HepG2 (cell line): Measurements from ENCODE around the gene NDUFS2. TPM values are rescaled to one million over a fixed set of nuclear protein-coding genes. Genes with fewer than 3 reads are reported as not detected.
A peak's percentile ranks its signal among the peaks of the same experiment; 100 is the strongest.

Experiments used
- ATF1 ChIP-seq: IDR thresholded peaks from 2 replicates; pipeline ENCODE4 v1.6.1; 2016; ENCODE audit warnings: mild to moderate bottlenecking, control low read depth
- CERS6 ChIP-seq: sonication (generic); formaldehyde crosslinking; IDR thresholded peaks from 2 replicates; pipeline ENCODE4 v1.5.0; 2020; ENCODE audit warnings: missing genetic modification reagents
- EEA1 ChIP-seq: sonication (generic); formaldehyde crosslinking; IDR thresholded peaks from 2 replicates; pipeline ENCODE4 v1.5.1; 2020; ENCODE audit warnings: mild to moderate bottlenecking, missing genetic modification reagents, borderline replicate concordance
- FOSL2 ChIP-seq: sonication (generic); formaldehyde crosslinking; IDR thresholded peaks from 2 replicates; pipeline ENCODE4 v1.4.0; 2020; ENCODE audit warnings: missing genetic modification reagents
- FOXM1 ChIP-seq: sonication (generic); formaldehyde crosslinking; IDR thresholded peaks from 2 replicates; pipeline ENCODE4 v1.5.0; 2020; ENCODE audit warnings: missing genetic modification reagents
- HNF1B ChIP-seq: sonication (generic); formaldehyde crosslinking; IDR thresholded peaks from 2 replicates; pipeline ENCODE4 v1.5.1; 2020; ENCODE audit warnings: mild to moderate bottlenecking, moderate library complexity, missing genetic modification reagents
- KLF11 ChIP-seq: IDR thresholded peaks from 2 replicates; pipeline ENCODE4 v1.6.1; 2016; ENCODE audit warnings: missing compliant biosample characterization
- KMT2B ChIP-seq: IDR thresholded peaks from 2 replicates; pipeline ENCODE4 v1.6.1; 2016; ENCODE audit warnings: missing genetic modification reagents, missing compliant biosample characterization
- NRL ChIP-seq: sonication (generic); formaldehyde crosslinking; IDR thresholded peaks from 2 replicates; pipeline ENCODE4 v1.5.0; 2020; ENCODE audit warnings: missing genetic modification reagents, mild to moderate bottlenecking, moderate library complexity, borderline replicate concordance
- UBTF ChIP-seq: sonication (generic); formaldehyde crosslinking; IDR thresholded peaks from 2 replicates; pipeline ENCODE4 v1.4.0; 2020; ENCODE audit warnings: mild to moderate bottlenecking, missing genetic modification reagents
- ZFAT ChIP-seq: sonication (generic); formaldehyde crosslinking; conservative IDR thresholded peaks from 2 replicates; pipeline ENCODE4 v1.8.1; 2023; ENCODE audit warnings: missing genetic modification reagents, inconsistent platforms
- ZFP91 ChIP-seq: sonication (generic); formaldehyde crosslinking; IDR thresholded peaks from 2 replicates; pipeline ENCODE4 v1.9.0; 2022; ENCODE audit warnings: missing genetic modification reagents, mild to moderate bottlenecking, borderline replicate concordance
- ZNF282 ChIP-seq: fragments of 450-650 bp; IDR thresholded peaks from 2 replicates; pipeline ENCODE4 v1.6.1; 2018; ENCODE audit not compliant: partially characterized antibody
- ZNF513 ChIP-seq: sonication (generic); formaldehyde crosslinking; conservative IDR thresholded peaks from 2 replicates; pipeline ENCODE4 v1.5.0; 2020; ENCODE audit warnings: missing genetic modification reagents
- ZNF577 ChIP-seq: sonication (generic); formaldehyde crosslinking; IDR thresholded peaks from 2 replicates; pipeline ENCODE4 v1.4.0; 2020; ENCODE audit warnings: mild to moderate bottlenecking, low read depth, missing genetic modification reagents, borderline replicate concordance
- ZNF672 ChIP-seq: sonication (generic); formaldehyde crosslinking; IDR thresholded peaks from 2 replicates; pipeline ENCODE4 v1.8.1; 2022; ENCODE audit warnings: missing genetic modification reagents
- ZNF709 ChIP-seq: sonication (generic); formaldehyde crosslinking; IDR thresholded peaks from 2 replicates; pipeline ENCODE4 v1.5.0; 2020; ENCODE audit warnings: mild to moderate bottlenecking, missing genetic modification reagents
- ZNF770 ChIP-seq: sonication (generic); formaldehyde crosslinking; IDR thresholded peaks from 2 replicates; pipeline ENCODE4 v1.5.0; 2020; ENCODE audit warnings: mild to moderate bottlenecking, missing genetic modification reagents
- polyA plus RNA-seq, 8 experiments: library from polyadenylated mRNA; depleted of rRNA in 3 of 8; stranded (reverse) in 7 of 8; unstranded in 1 of 8; fragments of >200 nt; fragmentation: Illumina TruSeq in 4 of 8; extraction: Trizol in 4 of 8; gene quantifications; 2 replicates each; pipeline versions ENCODE4 v1.2.1 to v1.2.3, GENCODE V29; 2011 to 2016; ENCODE audit warnings: low read depth in 4 of 8, missing spikeins in 1 of 8, mixed read lengths in 1 of 8; ENCODE audit not compliant: insufficient read depth in 1 of 8
- total RNA-seq, 5 experiments: library from RNA; depleted of rRNA; stranded (reverse); fragments of >200 nt; fragmentation: Illumina TruSeq; extraction: Trizol; gene quantifications; 2 replicates each; pipeline ENCODE4 v1.2.3, GENCODE V29; 2016; ENCODE audit warnings: low read depth in 1 of 5

NDUFS2 gene
- total and polyA plus RNA-seq, 2 of the 13 experiments (the other 11 are each of a cell fraction or from before 2014, with no cell fraction given), result 89.9 to 118 TPM

- TF ChIP-seq ZNF770 (CRISPR knock-in tag) (no peak), FOXM1 (no peak), CERS6 (CRISPR knock-in tag) (no peak), ZNF709 (CRISPR knock-in tag) (peak; percentile 73), ZNF672 (CRISPR knock-in tag) (no peak), ZFP91 (CRISPR knock-in tag) (peak; percentile 72), UBTF (CRISPR knock-in tag) (peak; percentile 69), NRL (no peak), EEA1 (CRISPR knock-in tag) (no peak), ZFAT (no peak), ZNF513 (CRISPR knock-in tag) (no peak), FOSL2 (CRISPR knock-in tag) (no peak), ATF1 (CRISPR knock-in tag) (peak; percentile 84), ZNF577 (no peak), KMT2B (peak; percentile 88), ZNF282 (no peak), KLF11 (CRISPR knock-in tag) (peak; percentile 72; the same call in 1 of the 2 replicates), HNF1B (CRISPR knock-in tag) (no peak)
Measured at GRCh38 chr1:161153682-161154337, 48.4 kb upstream of the NDUFS2 start, which contains the start of gene UFC1 (continued).
